ENCODE data around the gene COBL.

COBL gene

GRCh38 chr7:51307651-51308210 is 8.9 kb downstream of the COBL start:
- Histone ChIP-seq H3K36me3 (ENCODE audit: control insufficient read depth, low read length) (no peaks in the 10 kb centered on the region), H3K27ac (ENCODE audit: low read depth, low read length) (no peak overlapping the region), H3K79me2 (ENCODE audit: control insufficient read depth, low read length) (no peaks in the 10 kb centered on the region), H3K4me1 (ENCODE audit: control insufficient read depth, low read length) (no peaks in the 10 kb centered on the region), H3K9me2 (replicated peaks; ENCODE audit: control insufficient read depth, low read length) (no peaks in the 10 kb centered on the region), H3K4me2 (ENCODE audit: low read length) (no peak overlapping the region), H4K20me1 (ENCODE audit: control insufficient read depth, insufficient read depth, low read depth, low read length) (no peaks in the 10 kb centered on the region), H3K4me3 (ENCODE audit: low read length) (no peak overlapping the region), H3K27me3 (ENCODE audit: control insufficient read depth, low read length) (no peaks in the 10 kb centered on the region), H3K9me3 (ENCODE audit: control insufficient read depth, insufficient read depth, low read length) (no peaks in the 10 kb centered on the region), H3F3A (ENCODE audit: control insufficient read depth, insufficient read depth) (no peaks in the 10 kb centered on the region)
- no peak for TF ChIP-seq EZH2phosphoT487 (IDR thresholded peaks at IDR 0.05; ENCODE audit: borderline replicate concordance, low read length)
- no peak for TF ChIP-seq CTCF (IDR thresholded peaks at IDR 0.05; ENCODE audit: low read depth, low read length, poor library complexity, severe bottlenecking)

GRCh38 chr7:51306761-51307160 is 9.8 kb downstream of the COBL start:
- Histone ChIP-seq H3K79me2 (ENCODE audit: control insufficient read depth, low read length) (no peaks in the 10 kb centered on the region), H4K20me1 (ENCODE audit: control insufficient read depth, insufficient read depth, low read depth, low read length) (no peaks in the 10 kb centered on the region), H3K4me2 (ENCODE audit: low read length) (no peak overlapping the region), H3K9me2 (replicated peaks; ENCODE audit: control insufficient read depth, low read length) (no peaks in the 10 kb centered on the region), H3K27me3 (ENCODE audit: control insufficient read depth, low read length) (no peaks in the 10 kb centered on the region), H3K4me1 (ENCODE audit: control insufficient read depth, low read length) (no peaks in the 10 kb centered on the region), H3K27ac (ENCODE audit: low read depth, low read length) (no peak overlapping the region), H3K9me3 (ENCODE audit: control insufficient read depth, insufficient read depth, low read length) (no peaks in the 10 kb centered on the region), H3K36me3 (ENCODE audit: control insufficient read depth, low read length) (no peaks in the 10 kb centered on the region), H3K4me3 (ENCODE audit: low read length) (no peak overlapping the region), H3F3A (ENCODE audit: control insufficient read depth, insufficient read depth) (no peaks in the 10 kb centered on the region)
- TF ChIP-seq EZH2phosphoT487 (IDR thresholded peaks at IDR 0.05; ENCODE audit: borderline replicate concordance, low read length) (no peak), CTCF (IDR thresholded peaks at IDR 0.05; ENCODE audit: low read depth, low read length, poor library complexity, severe bottlenecking) (no peak)

GRCh38 chr7:51304729-51305128 is 11.9 kb downstream of the COBL start:
- TF ChIP-seq EZH2phosphoT487 (IDR thresholded peaks at IDR 0.05; ENCODE audit: borderline replicate concordance, low read length), result no peak
- TF ChIP-seq CTCF (IDR thresholded peaks at IDR 0.05; ENCODE audit: low read depth, low read length, poor library complexity, severe bottlenecking), result no peak
- Histone ChIP-seq H3K4me1 (ENCODE audit: control insufficient read depth, low read length) (no peaks in the 10 kb centered on the region), H3F3A (ENCODE audit: control insufficient read depth, insufficient read depth) (no peaks in the 10 kb centered on the region), H4K20me1 (ENCODE audit: control insufficient read depth, insufficient read depth, low read depth, low read length) (no peaks in the 10 kb centered on the region), H3K27me3 (ENCODE audit: control insufficient read depth, low read length) (no peaks in the 10 kb centered on the region), H3K9me3 (ENCODE audit: control insufficient read depth, insufficient read depth, low read length) (peaks cover 2% of the 10 kb centered on the region; the same call in 1 of the 2 replicates), H3K4me2 (ENCODE audit: low read length) (no peak overlapping the region), H3K27ac (ENCODE audit: low read depth, low read length) (no peak overlapping the region), H3K9me2 (replicated peaks; ENCODE audit: control insufficient read depth, low read length) (no peaks in the 10 kb centered on the region), H3K4me3 (ENCODE audit: low read length) (no peak overlapping the region), H3K36me3 (ENCODE audit: control insufficient read depth, low read length) (no peaks in the 10 kb centered on the region), H3K79me2 (ENCODE audit: control insufficient read depth, low read length) (no peaks in the 10 kb centered on the region)
